Measurements from ENCODE around the gene CFDP1. TPM values are rescaled to one million over a fixed set of nuclear protein-coding genes. Genes with fewer than 3 reads are reported as not detected.
A peak's percentile ranks its signal among the peaks of the same experiment; 100 is the strongest.

The CFDP1 gene
- total and polyA plus RNA-seq, 2 of the 13 experiments (the other 11 are each of a cell fraction or from before 2014, with no cell fraction given) = 78.6 to 153 TPM

DNA sequence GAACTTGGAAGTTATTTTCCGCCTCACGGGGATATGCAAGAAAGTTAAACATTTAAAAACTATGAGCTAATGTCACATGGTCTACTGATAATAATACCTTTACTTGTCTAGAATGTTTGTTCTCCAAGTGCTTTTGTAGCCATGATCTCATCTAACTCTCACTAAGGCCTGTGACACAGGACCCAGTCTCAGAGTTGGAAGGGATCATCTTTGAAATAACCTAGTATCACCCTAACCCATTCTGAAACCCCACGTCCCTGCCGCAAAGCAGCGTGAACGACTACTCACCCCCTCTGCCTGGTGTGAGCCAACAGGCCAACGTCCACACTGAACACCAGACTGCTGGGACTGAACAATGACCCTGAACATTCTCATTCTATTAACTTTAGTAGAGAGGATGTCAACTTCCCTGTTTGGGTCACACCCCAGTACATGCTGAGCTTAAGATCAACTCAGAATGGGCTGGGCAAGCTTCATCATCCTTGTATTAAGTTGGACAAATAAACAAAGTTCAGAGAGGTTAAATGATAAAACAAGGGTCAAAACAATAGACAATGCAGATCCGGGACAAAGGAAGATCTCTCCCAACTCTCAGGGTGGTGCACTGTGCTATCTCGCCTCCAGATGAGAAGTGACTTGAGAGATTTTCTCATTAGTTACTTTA is 127.1 kb downstream of the CFDP1 start (continued):
- TF ChIP-seq ZFX (CRISPR knock-in tag; IDR thresholded peaks at IDR 0.05; ENCODE audit: low read depth) (peak; percentile 75), ZNF264 (CRISPR knock-in tag; IDR thresholded peaks at IDR 0.05) (peak; percentile 93), IRX3 (CRISPR knock-in tag; IDR thresholded peaks at IDR 0.05; ENCODE audit: borderline replicate concordance, low read depth) (no peak), ZNF501 (CRISPR knock-in tag; IDR thresholded peaks at IDR 0.05) (no peak), KDM6A (CRISPR knock-in tag; IDR thresholded peaks at IDR 0.05; ENCODE audit: low read depth) (peak; percentile 81), FOXJ3 (CRISPR knock-in tag; IDR thresholded peaks at IDR 0.05; ENCODE audit: borderline replicate concordance) (peak; percentile 67), KLF15 (CRISPR knock-in tag; IDR thresholded peaks at IDR 0.05; ENCODE audit: borderline replicate concordance) (no peak), STAT5B (CRISPR knock-in tag; IDR thresholded peaks at IDR 0.05) (no peak), NR2F1 (CRISPR knock-in tag; IDR thresholded peaks at IDR 0.05) (peak in 1 of 2 experiments; percentile 87), ZNF558 (CRISPR knock-in tag; IDR thresholded peaks at IDR 0.05; ENCODE audit: borderline replicate concordance) (no peak), REPIN1 (CRISPR knock-in tag; IDR thresholded peaks at IDR 0.05; ENCODE audit: borderline replicate concordance, low read depth) (0 out of 2 replicates have a peak, but pooled peaks have one; percentile 90), ZBTB33 (CRISPR knock-in tag; IDR thresholded peaks at IDR 0.05) (peak; percentile 68; the same call in 1 of the 2 replicates), TEAD3 (CRISPR knock-in tag; optimal IDR thresholded peaks at IDR 0.05; ENCODE audit: borderline replicate concordance) (peak; percentile 86), MXI1 (IDR thresholded peaks at IDR 0.05; ENCODE audit: borderline replicate concordance, low read depth, low read length) (peak; percentile 52; the same call in 2 of the 3 replicates), POLR2A (IDR thresholded peaks at IDR 0.05; ENCODE audit: insufficient read depth in 1 of 2, low read depth in 2 of 2, low read length in 2 of 2) (peak; percentile 93 to 97), ZNF567 (CRISPR knock-in tag; IDR thresholded peaks at IDR 0.05; ENCODE audit: borderline replicate concordance) (peak; percentile 41; the same call in 1 of the 2 replicates), ZNF878 (CRISPR knock-in tag; IDR thresholded peaks at IDR 0.05) (peak; percentile 76; the same call in 1 of the 2 replicates), MAFF (IDR thresholded peaks at IDR 0.05; ENCODE audit: low read depth, low read length) (0 out of 2 replicates have a peak, but pooled peaks have one; percentile 1)
- TF ChIP-seq, protein P1, sequence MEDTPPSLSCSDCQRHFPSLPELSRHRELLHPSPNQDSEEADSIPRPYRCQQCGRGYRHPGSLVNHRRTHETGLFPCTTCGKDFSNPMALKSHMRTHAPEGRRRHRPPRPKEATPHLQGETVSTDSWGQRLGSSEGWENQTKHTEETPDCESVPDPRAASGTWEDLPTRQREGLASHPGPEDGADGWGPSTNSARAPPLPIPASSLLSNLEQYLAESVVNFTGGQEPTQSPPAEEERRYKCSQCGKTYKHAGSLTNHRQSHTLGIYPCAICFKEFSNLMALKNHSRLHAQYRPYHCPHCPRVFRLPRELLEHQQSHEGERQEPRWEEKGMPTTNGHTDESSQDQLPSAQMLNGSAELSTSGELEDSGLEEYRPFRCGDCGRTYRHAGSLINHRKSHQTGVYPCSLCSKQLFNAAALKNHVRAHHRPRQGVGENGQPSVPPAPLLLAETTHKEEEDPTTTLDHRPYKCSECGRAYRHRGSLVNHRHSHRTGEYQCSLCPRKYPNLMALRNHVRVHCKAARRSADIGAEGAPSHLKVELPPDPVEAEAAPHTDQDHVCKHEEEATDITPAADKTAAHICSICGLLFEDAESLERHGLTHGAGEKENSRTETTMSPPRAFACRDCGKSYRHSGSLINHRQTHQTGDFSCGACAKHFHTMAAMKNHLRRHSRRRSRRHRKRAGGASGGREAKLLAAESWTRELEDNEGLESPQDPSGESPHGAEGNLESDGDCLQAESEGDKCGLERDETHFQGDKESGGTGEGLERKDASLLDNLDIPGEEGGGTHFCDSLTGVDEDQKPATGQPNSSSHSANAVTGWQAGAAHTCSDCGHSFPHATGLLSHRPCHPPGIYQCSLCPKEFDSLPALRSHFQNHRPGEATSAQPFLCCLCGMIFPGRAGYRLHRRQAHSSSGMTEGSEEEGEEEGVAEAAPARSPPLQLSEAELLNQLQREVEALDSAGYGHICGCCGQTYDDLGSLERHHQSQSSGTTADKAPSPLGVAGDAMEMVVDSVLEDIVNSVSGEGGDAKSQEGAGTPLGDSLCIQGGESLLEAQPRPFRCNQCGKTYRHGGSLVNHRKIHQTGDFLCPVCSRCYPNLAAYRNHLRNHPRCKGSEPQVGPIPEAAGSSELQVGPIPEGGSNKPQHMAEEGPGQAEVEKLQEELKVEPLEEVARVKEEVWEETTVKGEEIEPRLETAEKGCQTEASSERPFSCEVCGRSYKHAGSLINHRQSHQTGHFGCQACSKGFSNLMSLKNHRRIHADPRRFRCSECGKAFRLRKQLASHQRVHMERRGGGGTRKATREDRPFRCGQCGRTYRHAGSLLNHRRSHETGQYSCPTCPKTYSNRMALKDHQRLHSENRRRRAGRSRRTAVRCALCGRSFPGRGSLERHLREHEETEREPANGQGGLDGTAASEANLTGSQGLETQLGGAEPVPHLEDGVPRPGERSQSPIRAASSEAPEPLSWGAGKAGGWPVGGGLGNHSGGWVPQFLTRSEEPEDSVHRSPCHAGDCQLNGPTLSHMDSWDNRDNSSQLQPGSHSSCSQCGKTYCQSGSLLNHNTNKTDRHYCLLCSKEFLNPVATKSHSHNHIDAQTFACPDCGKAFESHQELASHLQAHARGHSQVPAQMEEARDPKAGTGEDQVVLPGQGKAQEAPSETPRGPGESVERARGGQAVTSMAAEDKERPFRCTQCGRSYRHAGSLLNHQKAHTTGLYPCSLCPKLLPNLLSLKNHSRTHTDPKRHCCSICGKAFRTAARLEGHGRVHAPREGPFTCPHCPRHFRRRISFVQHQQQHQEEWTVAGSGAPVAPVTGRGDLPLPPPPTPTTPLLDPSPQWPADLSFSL (CRISPR knock-in tag; IDR thresholded peaks at IDR 0.05) = peak; percentile 59; the same call in 1 of the 2 replicates
- TF ChIP-seq, protein P2, sequence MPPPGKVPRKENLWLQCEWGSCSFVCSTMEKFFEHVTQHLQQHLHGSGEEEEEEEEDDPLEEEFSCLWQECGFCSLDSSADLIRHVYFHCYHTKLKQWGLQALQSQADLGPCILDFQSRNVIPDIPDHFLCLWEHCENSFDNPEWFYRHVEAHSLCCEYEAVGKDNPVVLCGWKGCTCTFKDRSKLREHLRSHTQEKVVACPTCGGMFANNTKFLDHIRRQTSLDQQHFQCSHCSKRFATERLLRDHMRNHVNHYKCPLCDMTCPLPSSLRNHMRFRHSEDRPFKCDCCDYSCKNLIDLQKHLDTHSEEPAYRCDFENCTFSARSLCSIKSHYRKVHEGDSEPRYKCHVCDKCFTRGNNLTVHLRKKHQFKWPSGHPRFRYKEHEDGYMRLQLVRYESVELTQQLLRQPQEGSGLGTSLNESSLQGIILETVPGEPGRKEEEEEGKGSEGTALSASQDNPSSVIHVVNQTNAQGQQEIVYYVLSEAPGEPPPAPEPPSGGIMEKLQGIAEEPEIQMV (CRISPR knock-in tag; IDR thresholded peaks at IDR 0.05; ENCODE audit: low read depth) = 0 out of 2 replicates have a peak, but pooled peaks have one; percentile 60

All from HepG2 (cell line).